ENCODE data around the gene VCL.

- no peak for TF ChIP-seq HDAC2 (IDR thresholded peaks at IDR 0.05)
- no peak for TF ChIP-seq TEAD4 (IDR thresholded peaks at IDR 0.05; ENCODE audit: low read length)
- TF ChIP-seq TEAD4 (CRISPR knock-in tag; IDR thresholded peaks at IDR 0.05; ENCODE audit: borderline replicate concordance): no peak
- TF ChIP-seq GABPB1 (CRISPR knock-in tag; IDR thresholded peaks at IDR 0.05): no peak
- TF ChIP-seq RBM14 (IDR thresholded peaks at IDR 0.05; ENCODE audit: borderline replicate concordance, insufficient read depth, low read depth, low read length): no peak
- no peak for TF ChIP-seq LARP7 (IDR thresholded peaks at IDR 0.05)
- TF ChIP-seq RCOR1 (IDR thresholded peaks at IDR 0.05; ENCODE audit: borderline replicate concordance in 1 of 2, low read depth in 2 of 2, low read length in 2 of 2): no peak
- TF ChIP-seq ZNF311 (CRISPR knock-in tag; IDR thresholded peaks at IDR 0.05): no peak
- no peak for TF ChIP-seq CTCF (IDR thresholded peaks at IDR 0.05 in 2 of 3, conservative IDR thresholded peaks at IDR 0.05 in 1 of 3; ENCODE audit: insufficient read depth in 2 of 3, low read depth in 1 of 3, low read length in 3 of 3)
- no peak for TF ChIP-seq ATF3 (IDR thresholded peaks at IDR 0.05)
- no peak for TF ChIP-seq ATF3 (CRISPR knock-in tag; conservative IDR thresholded peaks at IDR 0.05)
Measured at GRCh38 chr10:73950155-73950948, 47.6 kb upstream of the VCL start.

All from K562 (cell line).